HG03060 (cell line): ENCODE data around the gene ACSS1.
A peak's percentile ranks its signal among the peaks of the same experiment; 100 is the strongest.

Experiments
- ATAC-seq: cut with Tn5 transposase; IDR thresholded peaks from one replicate; pipeline ENCODE4 v1.9.1; 2021; ENCODE audit warnings: low read depth, moderate number of reproducible peaks; ENCODE audit not compliant: unreplicated experiment

The ACSS1 gene

DNA sequence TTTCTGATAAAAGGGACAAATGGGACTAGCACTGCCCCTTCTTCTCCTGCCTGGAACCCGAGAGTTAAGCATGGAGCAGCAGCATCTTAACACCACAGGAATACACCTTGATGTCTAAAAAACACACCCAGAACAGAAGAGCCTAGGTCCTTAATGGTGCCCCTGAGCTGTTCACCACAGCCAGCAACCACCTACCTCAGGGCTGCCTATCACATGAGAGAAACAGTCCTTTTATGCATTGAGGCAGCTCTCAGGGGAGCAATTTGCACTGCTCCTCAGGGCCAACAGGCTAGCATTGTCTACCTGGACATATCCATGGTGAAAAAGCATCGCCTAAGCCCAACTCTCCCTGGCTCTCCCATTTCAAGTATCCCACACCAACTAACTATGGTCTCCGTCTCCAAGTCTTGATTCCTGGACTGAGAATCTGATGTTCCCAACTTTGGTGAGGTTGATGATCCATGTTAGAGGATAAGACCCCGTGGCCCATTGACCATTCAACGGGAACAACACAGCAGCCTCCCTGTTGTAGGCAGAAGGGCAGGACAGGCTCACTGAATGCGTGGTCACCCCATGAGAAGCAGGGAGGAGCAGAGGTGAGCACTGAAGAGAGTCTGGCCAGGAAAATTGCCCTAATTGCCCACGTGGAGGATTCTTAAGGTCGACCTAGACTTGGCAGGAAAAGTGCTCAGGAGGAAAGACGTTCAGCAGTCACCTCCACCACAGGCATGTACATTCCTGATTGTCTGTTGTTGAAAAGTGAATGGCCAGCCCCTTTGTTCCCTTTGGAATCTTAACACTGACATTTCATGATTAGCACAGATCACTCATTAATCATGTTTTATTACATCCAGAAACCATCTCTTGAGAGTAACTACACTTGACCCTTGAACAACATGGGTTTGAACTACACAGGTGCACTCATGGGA is 61.2 kb downstream of the ACSS1 start:
- no peak for ATAC-seq

DNA sequence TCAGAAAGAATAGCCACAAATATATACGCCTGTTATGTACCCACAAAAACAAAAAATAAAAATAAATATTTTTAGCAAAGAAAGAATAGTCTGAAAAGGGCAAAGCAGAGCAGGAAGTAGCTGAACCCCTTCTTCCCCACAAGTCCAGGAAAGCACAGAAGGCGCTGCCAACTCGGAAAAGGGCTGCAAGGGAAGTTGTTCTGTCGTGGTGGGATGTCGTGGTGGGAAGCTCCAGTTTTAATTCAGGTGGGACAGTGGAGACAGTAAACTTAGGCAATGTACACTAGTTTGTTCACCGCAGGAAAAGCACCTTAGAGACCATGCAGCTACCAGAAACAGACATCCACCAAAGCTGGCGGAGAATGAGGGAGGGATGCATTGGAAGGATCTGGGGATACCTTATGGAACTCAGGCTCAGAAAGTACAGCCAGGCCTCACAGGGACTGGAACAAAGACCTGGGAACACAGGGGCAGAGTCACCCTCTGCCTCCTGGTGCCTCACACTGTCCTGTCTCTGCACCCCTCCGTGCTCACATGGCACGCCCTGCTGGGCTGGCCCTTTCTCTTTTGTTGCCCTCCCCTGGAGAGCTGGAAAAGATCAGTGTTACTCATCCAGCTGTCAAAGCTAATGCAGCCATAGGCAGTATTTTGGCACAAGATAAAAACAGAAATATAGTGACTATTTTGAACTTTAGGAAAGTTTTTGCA is 62.0 kb downstream of the ACSS1 start:
- no peak for ATAC-seq

DNA sequence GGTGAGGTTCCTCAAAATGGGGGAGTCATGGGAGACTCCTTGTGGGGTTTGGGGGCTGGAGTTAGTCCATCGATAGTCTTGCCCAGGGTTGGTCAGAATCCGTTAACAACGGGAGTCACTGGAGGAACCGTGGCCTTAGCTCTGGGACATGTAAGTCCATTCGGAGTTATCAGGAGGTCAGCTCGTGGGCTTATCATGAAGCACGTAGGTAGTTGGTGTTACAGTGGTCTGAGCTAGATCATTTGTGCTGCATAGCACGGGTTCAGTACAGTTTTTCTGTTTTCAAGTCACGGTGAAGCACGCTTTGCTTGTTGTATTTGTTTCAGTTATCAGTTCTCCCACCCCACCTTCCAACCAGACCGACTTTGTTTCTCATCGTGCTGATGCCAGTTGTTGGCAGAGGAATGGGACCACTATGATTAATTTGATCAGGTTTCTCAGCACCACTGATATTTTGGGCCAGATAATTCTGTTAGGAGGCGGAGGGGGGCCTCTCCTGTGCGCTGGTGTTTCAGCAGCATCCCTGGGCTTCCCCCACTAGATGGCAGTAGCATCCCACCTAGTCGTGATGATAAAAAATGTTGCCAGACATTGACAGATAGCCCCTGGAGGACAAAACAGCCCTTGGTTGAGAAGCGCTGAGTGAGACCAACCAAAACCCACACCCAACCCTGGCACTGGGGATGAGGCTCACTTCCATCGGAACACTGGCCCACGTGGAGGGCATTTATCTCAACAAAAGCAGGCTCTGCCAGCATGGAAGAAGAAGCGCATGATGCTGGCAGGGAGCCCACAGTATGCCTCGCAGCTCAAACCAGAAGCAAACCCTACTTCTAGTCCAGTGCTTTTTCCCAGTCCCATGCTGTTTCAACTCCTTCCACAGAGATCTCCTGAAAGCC is 63.2 kb downstream of the ACSS1 start:
- no peak for ATAC-seq

DNA sequence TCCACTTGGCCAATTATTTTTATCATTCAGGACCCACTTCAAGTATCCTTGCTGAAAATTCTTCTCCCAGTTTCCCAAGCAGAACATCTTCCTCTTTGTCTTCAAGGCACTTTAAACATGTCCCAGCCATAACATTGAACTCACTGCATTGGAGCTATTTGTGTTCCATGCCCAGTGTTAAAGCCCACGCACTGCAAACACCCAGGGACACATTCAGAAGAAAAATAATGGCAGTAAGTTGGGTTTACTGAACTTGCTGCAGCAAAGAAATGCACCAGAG is 63.8 kb downstream of the ACSS1 start:
- no peak for ATAC-seq

DNA sequence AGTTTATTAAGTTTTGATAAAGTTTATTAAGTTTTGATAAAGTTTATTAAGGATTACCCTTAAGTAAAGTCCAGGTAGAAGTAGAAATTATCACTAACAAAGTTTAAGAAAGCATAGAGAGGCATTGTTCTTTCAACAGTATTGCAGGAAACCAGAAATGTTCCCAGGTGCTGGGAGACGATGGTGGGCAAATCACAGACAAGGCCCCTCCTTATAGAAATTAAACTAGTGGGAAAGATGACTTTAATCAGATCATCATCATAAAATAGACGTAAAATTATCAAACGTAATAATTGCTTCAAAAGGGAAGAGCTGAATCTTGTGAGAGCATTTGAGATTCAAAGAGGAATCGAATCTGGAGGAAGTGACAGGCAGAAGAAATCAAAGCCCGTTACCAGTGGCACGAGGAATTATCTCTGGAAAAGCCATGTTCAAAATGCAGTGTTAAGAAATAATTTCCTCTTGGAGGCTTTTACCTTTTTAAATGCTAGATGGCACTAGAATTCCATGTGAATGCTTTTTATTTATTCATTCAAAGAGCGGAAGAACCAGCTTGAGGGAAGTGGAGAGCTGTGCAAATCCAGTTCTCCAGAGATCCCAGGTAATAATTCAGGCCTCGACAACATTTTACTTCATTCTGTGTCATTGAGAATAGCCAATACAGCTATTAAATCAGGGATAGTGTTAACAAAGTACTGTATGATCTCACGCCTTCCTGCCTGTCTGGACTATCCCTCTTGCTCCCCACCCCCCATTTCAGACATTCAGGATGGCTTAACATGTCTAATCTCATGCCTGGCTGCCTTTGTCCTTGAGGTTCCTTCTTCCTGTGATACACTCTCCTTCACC is 64.4 kb downstream of the ACSS1 start:
- no peak for ATAC-seq

- ATAC-seq, result peak; percentile 84
Observed at GRCh38 chr20:24992487-24993205, 65.3 kb downstream of the ACSS1 start, which contains the start of gene APMAP. APMAP (minus strand) TSS chr20:24992751; CDS start chr20:24992688, 63 bp downstream.

- no peak for ATAC-seq
Observed at GRCh38 chr20:24991897-24992486, 65.9 kb downstream of the ACSS1 start.

DNA sequence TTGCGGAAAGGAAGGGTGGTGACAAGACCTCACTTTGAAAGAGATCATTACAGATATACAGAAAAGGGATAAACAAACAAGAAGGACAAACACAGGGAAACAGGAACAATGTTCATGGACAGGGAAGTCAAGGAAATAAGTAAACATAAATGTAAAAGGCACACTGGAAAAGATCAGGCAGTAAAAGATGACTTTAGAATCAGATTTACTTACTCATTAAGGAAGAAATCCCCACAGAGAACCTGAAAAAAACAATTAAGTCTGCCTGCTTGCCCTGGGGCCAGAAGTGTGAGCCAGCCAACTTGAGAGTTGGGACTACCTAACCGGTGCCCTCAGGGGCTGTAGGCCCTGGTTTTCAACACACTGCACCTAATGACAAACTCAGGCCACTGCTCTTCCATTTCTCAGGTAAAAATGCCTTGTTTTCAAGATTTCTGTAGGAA is 67.1 kb downstream of the ACSS1 start:
- no peak for ATAC-seq

DNA sequence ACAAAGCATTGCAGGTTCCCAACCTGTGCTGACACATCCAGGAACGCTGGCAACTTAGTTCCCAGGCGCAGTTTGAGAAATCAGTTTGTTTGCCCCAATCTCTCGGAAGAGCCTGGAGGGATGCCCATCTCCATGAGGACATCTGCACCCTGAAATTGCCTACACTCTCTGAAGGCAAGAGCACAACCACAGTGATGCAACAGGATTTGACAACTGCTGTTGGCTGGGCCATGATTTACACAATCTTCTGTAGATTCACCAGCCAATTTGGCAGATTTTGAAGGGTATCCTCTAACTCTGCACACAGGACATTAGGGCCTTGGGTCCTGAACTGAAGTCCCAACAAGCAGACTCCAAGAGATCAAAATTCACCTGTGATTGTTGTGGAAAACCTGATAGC is 68.8 kb downstream of the ACSS1 start:
- no peak for ATAC-seq

- no peak for ATAC-seq
Observed at GRCh38 chr20:24987873-24988835, 69.8 kb downstream of the ACSS1 start.

DNA sequence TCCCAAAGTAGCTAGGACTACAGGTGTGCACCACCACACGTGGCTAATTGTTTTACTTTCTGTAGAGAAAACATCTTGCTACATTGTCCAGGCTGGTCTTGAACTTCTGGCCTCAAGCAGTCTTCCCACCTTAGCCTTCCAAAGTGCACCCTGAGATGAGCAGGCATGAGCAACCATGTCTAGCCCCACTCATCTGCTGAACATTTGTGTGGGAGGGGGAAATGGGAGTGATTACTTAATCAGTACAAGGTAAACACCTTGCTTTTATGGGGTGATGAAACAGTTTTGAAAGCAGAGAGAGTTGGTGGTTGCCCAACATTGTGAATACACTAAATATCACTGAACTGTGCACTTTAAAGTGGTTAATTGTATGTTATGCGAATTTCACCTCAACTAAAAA is 70.7 kb downstream of the ACSS1 start:
- no peak for ATAC-seq

- no peak for ATAC-seq
Observed at GRCh38 chr20:24986436-24987015, 71.4 kb downstream of the ACSS1 start.

DNA sequence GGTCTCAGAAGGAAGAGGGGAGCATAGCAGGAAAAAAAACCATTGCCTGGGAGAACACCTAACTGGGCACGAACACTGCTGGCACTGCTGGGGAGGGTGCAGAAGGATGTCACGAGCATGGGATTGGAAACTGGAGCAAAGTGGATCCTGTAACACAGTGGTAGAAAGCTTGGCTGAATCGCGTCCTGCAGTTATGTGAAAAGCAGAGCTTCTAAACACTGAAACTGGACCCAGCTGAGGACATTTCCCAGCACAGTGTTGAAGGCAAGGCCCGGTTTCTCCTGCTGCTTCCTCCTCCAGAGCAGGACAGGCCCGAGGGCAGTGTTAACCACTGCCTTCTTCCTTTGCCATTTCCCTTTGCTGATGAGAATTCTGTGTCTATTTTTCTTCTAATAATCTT is 72.1 kb downstream of the ACSS1 start:
- no peak for ATAC-seq

- no peak for ATAC-seq
Observed at GRCh38 chr20:24984961-24985640, 72.8 kb downstream of the ACSS1 start.

- ATAC-seq, result no peak
Observed at GRCh38 chr20:24983896-24984295, 74.0 kb downstream of the ACSS1 start.

- no peak for ATAC-seq
Observed at GRCh38 chr20:24981790-24982189, 76.1 kb downstream of the ACSS1 start.

DNA sequence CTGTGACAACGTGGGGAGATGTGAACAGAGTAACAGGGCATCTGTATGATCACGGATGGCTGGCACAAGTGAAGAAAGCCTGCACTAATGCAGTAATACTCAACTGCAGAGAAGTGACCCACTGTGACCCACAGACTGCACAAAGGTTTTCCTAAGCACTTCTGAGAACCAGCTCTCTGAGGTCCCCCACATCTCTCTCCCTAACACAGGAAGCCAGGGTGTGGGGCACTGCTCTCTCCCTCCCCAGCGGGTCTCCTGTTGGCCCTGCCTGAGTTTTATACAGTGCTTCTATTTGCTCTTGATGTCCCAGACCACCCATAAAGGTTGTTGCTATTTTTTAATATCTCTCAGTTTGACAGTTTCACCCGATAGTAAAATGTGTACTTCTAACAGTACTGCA is 76.7 kb downstream of the ACSS1 start:
- ATAC-seq, result no peak
